B cell (primary cell): Measurements from ENCODE around the gene CILP.

ENCODE experiments used
- CTCF ChIP-seq: fragments of 200-600 bp; IDR thresholded peaks from one replicate; pipeline ENCODE4 v1.8.0; 2022; ENCODE audit warnings: antibody characterized with exemption, mild to moderate bottlenecking
- EZH2 ChIP-seq: IDR thresholded peaks from 2 replicates; pipeline ENCODE4 v1.6.1; 2012; ENCODE audit warnings: borderline replicate concordance, low read depth, mild to moderate bottlenecking, moderate library complexity, low read length; ENCODE audit not compliant: insufficient read depth, poor library complexity, severe bottlenecking

DNA sequence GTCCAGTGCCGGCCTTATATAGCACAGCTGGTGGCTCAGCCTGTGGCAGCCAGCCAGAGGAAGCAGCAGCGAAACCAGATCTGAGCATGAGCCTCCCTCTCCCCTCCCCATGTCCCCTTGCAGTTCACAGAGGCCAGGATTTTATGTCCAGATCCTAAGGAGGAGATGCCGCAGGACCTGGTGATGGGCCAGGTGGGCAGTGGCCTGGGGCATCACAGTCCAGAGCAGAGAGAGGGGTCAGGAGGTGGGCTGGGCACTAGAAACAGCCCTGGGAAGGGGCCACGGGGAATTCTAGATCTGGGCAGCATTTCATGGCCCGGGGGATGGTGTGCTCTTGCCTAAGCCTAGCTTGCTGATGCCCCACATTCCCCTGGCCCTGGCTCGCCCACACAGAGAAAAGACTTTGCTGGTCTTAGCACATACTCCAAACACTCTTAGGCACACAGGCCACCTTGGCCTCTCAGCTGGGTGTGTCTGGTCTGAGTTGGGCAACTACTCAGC, 259 bp upstream of the CILP start:
- TF ChIP-seq CTCF: no peak
- no peak for TF ChIP-seq EZH2
